Ishikawa (cell line): ENCODE results near the gene BARX1.

Experiments
- CEBPB ChIP-seq: IDR thresholded peaks from 2 replicates; pipeline ENCODE4 v1.6.1; 2012
- CREB1 ChIP-seq: IDR thresholded peaks from 2 replicates; pipeline ENCODE4 v1.6.1; 2012; ENCODE audit warnings: low read depth
- EGR1 ChIP-seq: IDR thresholded peaks from 2 replicates; pipeline ENCODE4 v1.6.1; 2012
- EP300 ChIP-seq: IDR thresholded peaks from 2 replicates; pipeline ENCODE4 v1.6.1; 2012; ENCODE audit warnings: borderline replicate concordance
- FOXM1 ChIP-seq: IDR thresholded peaks from 2 replicates; pipeline ENCODE4 v1.6.1; 2012; ENCODE audit warnings: low read depth, borderline replicate concordance
- NFIC ChIP-seq: IDR thresholded peaks from 2 replicates; pipeline ENCODE4 v1.6.1; 2012
- RAD21 ChIP-seq: IDR thresholded peaks from 2 replicates; pipeline ENCODE4 v1.6.1; 2012; ENCODE audit warnings: low read depth
- TAF1 ChIP-seq: IDR thresholded peaks from 2 replicates; pipeline ENCODE4 v1.6.1; 2012; ENCODE audit warnings: low read depth, mild to moderate bottlenecking
- TCF12 ChIP-seq: IDR thresholded peaks from 2 replicates; pipeline ENCODE4 v1.6.1; 2012; ENCODE audit warnings: low read depth
- TEAD4 ChIP-seq: IDR thresholded peaks from 2 replicates; pipeline ENCODE4 v1.6.1; 2012
- YY1 ChIP-seq: IDR thresholded peaks from 2 replicates; pipeline ENCODE4 v1.6.1; 2012; ENCODE audit warnings: low read depth
- ZBTB7A ChIP-seq: IDR thresholded peaks from 2 replicates; pipeline ENCODE4 v1.6.1; 2012; ENCODE audit warnings: low read depth
- TF ChIP-seq, protein P1 (sequence below): IDR thresholded peaks from 2 replicates; pipeline ENCODE4 v1.6.1; 2012
- TF ChIP-seq, protein P2 (sequence below): IDR thresholded peaks from 2 replicates; pipeline ENCODE4 v1.6.1; 2012; ENCODE audit warnings: low read depth, mild to moderate bottlenecking
- TF ChIP-seq, protein P3 (sequence below): IDR thresholded peaks from 2 replicates; pipeline ENCODE4 v1.6.1; 2012

The BARX1 gene

DNA sequence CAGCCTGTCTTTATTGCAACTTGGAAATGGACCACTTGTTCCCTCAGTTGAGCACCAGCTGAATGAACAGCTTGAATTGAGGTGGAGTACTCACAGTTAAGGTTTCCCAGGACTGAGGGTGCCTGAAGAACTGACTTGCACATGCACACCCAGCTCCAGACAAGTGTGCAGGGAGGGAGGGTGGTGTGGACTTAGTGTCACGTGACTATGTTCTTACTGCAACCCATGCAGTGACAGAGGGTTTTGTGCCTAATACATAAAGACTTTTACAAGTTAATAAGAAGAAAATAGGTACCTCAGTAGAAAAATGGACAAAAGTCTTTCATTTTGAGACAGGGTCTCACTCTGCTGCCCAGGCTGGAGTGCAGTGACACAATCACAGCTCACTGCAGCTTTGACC is 18.0 kb downstream of the BARX1 start:
- TF ChIP-seq YY1, result no peak
- TF ChIP-seq RAD21, result no peak
- no peak for TF ChIP-seq FOXM1
- no peak for TF ChIP-seq TCF12
- no peak for TF ChIP-seq EP300
- TF ChIP-seq, protein P1, sequence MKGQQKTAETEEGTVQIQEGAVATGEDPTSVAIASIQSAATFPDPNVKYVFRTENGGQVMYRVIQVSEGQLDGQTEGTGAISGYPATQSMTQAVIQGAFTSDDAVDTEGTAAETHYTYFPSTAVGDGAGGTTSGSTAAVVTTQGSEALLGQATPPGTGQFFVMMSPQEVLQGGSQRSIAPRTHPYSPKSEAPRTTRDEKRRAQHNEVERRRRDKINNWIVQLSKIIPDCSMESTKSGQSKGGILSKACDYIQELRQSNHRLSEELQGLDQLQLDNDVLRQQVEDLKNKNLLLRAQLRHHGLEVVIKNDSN, result no peak
- no peak for TF ChIP-seq EGR1
- TF ChIP-seq, protein P2, sequence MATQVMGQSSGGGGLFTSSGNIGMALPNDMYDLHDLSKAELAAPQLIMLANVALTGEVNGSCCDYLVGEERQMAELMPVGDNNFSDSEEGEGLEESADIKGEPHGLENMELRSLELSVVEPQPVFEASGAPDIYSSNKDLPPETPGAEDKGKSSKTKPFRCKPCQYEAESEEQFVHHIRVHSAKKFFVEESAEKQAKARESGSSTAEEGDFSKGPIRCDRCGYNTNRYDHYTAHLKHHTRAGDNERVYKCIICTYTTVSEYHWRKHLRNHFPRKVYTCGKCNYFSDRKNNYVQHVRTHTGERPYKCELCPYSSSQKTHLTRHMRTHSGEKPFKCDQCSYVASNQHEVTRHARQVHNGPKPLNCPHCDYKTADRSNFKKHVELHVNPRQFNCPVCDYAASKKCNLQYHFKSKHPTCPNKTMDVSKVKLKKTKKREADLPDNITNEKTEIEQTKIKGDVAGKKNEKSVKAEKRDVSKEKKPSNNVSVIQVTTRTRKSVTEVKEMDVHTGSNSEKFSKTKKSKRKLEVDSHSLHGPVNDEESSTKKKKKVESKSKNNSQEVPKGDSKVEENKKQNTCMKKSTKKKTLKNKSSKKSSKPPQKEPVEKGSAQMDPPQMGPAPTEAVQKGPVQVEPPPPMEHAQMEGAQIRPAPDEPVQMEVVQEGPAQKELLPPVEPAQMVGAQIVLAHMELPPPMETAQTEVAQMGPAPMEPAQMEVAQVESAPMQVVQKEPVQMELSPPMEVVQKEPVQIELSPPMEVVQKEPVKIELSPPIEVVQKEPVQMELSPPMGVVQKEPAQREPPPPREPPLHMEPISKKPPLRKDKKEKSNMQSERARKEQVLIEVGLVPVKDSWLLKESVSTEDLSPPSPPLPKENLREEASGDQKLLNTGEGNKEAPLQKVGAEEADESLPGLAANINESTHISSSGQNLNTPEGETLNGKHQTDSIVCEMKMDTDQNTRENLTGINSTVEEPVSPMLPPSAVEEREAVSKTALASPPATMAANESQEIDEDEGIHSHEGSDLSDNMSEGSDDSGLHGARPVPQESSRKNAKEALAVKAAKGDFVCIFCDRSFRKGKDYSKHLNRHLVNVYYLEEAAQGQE, result no peak
- no peak for TF ChIP-seq CREB1
- TF ChIP-seq NFIC, result no peak
- TF ChIP-seq ZBTB7A, result no peak
- no peak for TF ChIP-seq TEAD4
- no peak for TF ChIP-seq CEBPB
- TF ChIP-seq TAF1, result no peak

DNA sequence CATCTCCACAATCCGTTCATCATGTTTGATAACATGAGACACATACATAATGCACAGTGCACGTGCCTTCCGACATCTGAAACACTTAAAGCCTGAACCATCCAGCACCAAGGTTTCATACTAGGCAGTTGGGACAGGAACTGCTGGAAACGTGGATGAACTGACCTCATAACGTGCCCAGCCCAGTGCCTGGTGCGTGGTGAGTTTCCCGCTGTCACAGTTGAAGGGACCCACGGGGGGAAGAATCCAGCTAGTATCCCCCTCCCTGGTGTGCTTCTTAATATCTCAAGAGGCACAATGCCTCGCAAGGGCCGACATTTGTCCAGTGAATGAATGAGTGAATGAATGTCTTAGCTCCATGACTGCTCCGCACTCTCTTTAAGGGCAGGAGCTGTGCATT is 23.2 kb downstream of the BARX1 start:
- TF ChIP-seq ZBTB7A, result no peak
- no peak for TF ChIP-seq RAD21
- no peak for TF ChIP-seq FOXM1
- TF ChIP-seq EP300, result no peak
- TF ChIP-seq, protein P2, result no peak
- no peak for TF ChIP-seq TEAD4
- no peak for TF ChIP-seq EGR1
- TF ChIP-seq TCF12, result no peak
- TF ChIP-seq YY1, result no peak
- TF ChIP-seq CREB1, result no peak

DNA sequence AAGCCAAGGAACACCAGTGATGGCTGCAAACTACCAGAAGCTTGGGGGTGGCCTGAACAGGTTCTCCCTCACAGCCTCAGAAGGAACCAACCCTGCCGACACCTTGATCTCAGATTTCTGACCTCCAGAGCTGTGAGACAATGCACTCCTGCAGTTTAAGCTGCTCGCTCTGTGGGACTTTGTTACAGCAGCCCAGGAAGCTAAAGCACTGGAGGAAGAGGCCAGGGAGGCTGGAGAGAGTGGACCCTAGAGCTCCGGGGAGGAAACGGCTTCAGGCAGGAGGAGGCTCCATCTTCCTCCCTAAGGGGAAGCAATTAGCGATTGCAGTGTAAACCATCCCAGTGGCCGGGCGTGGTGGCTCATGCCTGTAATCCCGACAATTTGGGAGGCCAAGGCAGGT is 25.1 kb downstream of the BARX1 start:
- no peak for TF ChIP-seq NFIC
- TF ChIP-seq, protein P2, result no peak
- TF ChIP-seq, protein P1, result no peak

DNA sequence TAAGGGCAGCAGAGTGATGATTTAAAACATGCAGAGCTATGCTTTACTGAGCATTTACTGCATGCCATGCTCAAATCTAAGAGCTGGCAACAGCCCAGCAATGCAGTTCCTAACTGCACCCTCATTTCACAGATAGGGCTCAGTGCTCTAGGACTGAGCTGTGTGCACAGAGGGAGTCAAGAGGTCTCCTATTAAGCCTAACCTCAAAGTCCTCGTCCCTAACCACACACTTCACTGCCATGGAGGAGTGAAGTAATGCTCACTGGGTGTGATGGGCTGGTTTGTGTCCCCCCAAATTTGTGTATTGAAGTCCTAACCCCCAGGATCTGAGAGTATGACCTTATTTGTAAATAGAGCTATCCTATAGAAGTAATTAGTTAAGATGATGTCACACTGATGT is 25.9 kb downstream of the BARX1 start:
- TF ChIP-seq YY1 (no peak), EP300 (no peak), ZBTB7A (no peak), RAD21 (no peak), CEBPB (no peak)

DNA sequence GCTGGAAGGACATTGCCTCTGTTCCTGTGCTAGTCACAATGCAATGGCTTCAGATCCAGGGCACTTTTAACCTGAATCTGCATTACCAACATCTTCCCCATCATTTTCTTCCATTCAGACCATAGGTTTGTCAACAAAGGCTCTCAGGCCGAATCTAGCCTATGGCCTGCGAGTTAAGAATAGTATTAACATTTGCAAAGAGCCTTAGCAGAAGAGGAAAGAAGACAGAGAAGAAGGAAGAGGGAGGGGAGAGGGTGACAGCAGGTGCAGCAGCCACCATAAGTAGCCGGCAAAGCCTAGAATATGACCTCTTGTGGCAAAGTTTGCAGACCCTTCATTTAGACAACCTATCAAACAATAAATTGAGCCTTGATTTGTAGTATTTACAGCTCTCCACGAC is 32.6 kb downstream of the BARX1 start:
- TF ChIP-seq CEBPB, result no peak
- no peak for TF ChIP-seq CREB1
- TF ChIP-seq, protein P2, result no peak
- TF ChIP-seq TAF1, result no peak
- no peak for TF ChIP-seq NFIC
- no peak for TF ChIP-seq RAD21
- TF ChIP-seq EP300, result no peak
- no peak for TF ChIP-seq ZBTB7A
- TF ChIP-seq, protein P1, result no peak
- TF ChIP-seq EGR1, result no peak
- no peak for TF ChIP-seq TCF12
- TF ChIP-seq, protein P3, sequence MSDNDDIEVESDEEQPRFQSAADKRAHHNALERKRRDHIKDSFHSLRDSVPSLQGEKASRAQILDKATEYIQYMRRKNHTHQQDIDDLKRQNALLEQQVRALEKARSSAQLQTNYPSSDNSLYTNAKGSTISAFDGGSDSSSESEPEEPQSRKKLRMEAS, result no peak
- no peak for TF ChIP-seq TEAD4
